Thymus (tissue), 11 donors: ENCODE results near the gene KCTD6. TPM values are rescaled to one million over a fixed set of nuclear protein-coding genes. Genes with fewer than 3 reads are reported as not detected.
"Not testable (repeated sequence)": the region's sequence is repeated elsewhere in the genome, so short reads cannot be mapped to it uniquely, and the experiment has no call there.

Experiments
- DNase-seq, 9 donors: peaks; one replicate each; pipeline ENCODE4 v3.0.0-alpha.2; 2013; ENCODE audit warnings: low spot score in 9 of 9, low read depth in 6 of 9, missing footprints in 1 of 9
- H3K27ac ChIP-seq, 2 donors: one replicate each; pipeline ENCODE4 v1.5.1; 2013; ENCODE audit warnings: control low read depth in 1 of 2, low read depth in 1 of 2, low read length in 1 of 2, mild to moderate bottlenecking in 1 of 2, moderate library complexity in 1 of 2
- H3K27me3 ChIP-seq, 2 donors: one replicate each; pipeline ENCODE4 v1.5.1; 2013; ENCODE audit warnings: low read length in 1 of 2; ENCODE audit not compliant: control insufficient read depth in 2 of 2, insufficient read depth in 1 of 2
- H3K36me3 ChIP-seq, 2 donors: one replicate each; pipeline ENCODE4 v1.5.1; 2013; ENCODE audit warnings: low read length in 1 of 2, mild to moderate bottlenecking in 1 of 2, moderate library complexity in 1 of 2; ENCODE audit not compliant: control insufficient read depth in 2 of 2, insufficient read depth in 2 of 2
- H3K4me1 ChIP-seq, 2 donors: one replicate each; pipeline ENCODE4 v1.5.1; 2013; ENCODE audit warnings: low read length in 2 of 2; ENCODE audit not compliant: control insufficient read depth in 2 of 2, insufficient read depth in 2 of 2
- H3K4me3 ChIP-seq, 2 donors: one replicate each; pipeline ENCODE4 v1.5.1; 2013; ENCODE audit warnings: low read length in 2 of 2, control low read depth in 1 of 2, mild to moderate bottlenecking in 1 of 2
- H3K9me3 ChIP-seq, 2 donors: one replicate each; pipeline ENCODE4 v1.5.1; 2013; ENCODE audit warnings: low read length in 1 of 2, mild to moderate bottlenecking in 1 of 2; ENCODE audit not compliant: control insufficient read depth in 2 of 2, insufficient read depth in 1 of 2
- WGBS: extraction: QIAGEN DNeasy Blood & Tissue Kit; methylation state at CpG from one replicate; pipeline ENCODE4 v1.1.7; 2013; 5-methylcytosine and 5-hydroxymethylcytosine counted together
- polyA plus RNA-seq: library from polyadenylated mRNA; stranded (reverse); fragments of 200-250 nt; gene quantifications from one replicate; pipeline ENCODE4 v1.2.3, GENCODE V29; 2013
- total RNA-seq: library from RNA; stranded (reverse); fragments of 120-200 nt; gene quantifications from one replicate; pipeline ENCODE4 v1.2.4, GENCODE V29; 2013
- donor health status: healthy.

The KCTD6 gene
- total and polyA plus RNA-seq, 2 donors, result 8.6 to 27.7 TPM

GRCh38 chr3:58519668-58520402, 27.9 kb downstream of the KCTD6 start:
- Histone ChIP-seq H3K27ac (no peak overlapping the region), H3K9me3 (no peaks in the 10 kb centered on the region), H3K4me1 (no peaks in the 10 kb centered on the region), H3K4me3 (no peak overlapping the region), H3K27me3 (no peaks in the 10 kb centered on the region), H3K36me3 (no peaks in the 10 kb centered on the region)
- no peak for DNase-seq
- 98% methylated on average over 6 of the region's 6 CpGs for WGBS

- no peak overlapping the region for H3K4me3 ChIP-seq
- WGBS, result 85% methylated on average over 8 of the region's 8 CpGs
These were observed 28.8 kb downstream of the KCTD6 start for GRCh38 chr3:58520403-58521335.

DNA sequence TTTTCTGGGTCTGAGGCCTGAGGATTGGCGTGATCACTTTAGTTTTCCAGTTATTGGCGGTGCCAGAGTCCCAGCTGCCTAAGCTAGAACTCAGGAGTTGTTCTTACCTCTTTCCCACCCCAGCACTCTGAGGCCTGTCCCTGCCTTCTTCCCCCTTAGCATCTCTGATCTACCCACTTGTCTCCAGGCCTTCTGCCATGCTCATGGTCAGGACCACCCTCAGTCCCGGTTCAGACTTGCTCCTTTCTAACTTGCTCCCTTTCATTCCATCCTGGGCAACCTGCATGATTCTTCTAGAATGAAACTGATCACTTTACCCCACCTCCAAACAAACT, 29.4 kb downstream of the KCTD6 start:
- no peak overlapping the region for H3K4me3 ChIP-seq
- no peaks in the 10 kb centered on the region for H3K9me3 ChIP-seq
- no peaks in the 10 kb centered on the region for H3K27me3 ChIP-seq
- no peaks in the 10 kb centered on the region for H3K4me1 ChIP-seq
- DNase-seq, result no peak
- WGBS, result 95% methylated on average over 3 of the region's 3 CpGs
- H3K27ac ChIP-seq, result no peak overlapping the region
- H3K36me3 ChIP-seq, result no peaks in the 10 kb centered on the region

More at GRCh38 chr3:58520403-58521335, 28.8 kb downstream of the KCTD6 start:
- no peaks in the 10 kb centered on the region for H3K36me3 ChIP-seq
- no peaks in the 10 kb centered on the region for H3K9me3 ChIP-seq
- no peak overlapping the region for H3K27ac ChIP-seq
- H3K27me3 ChIP-seq, result no peaks in the 10 kb centered on the region
- DNase-seq, result no peak
- no peaks in the 10 kb centered on the region for H3K4me1 ChIP-seq

GRCh38 chr3:58521917-58522631, 30.2 kb downstream of the KCTD6 start:
- Histone ChIP-seq H3K27me3 (no peaks in the 10 kb centered on the region), H3K27ac (no peak overlapping the region), H3K4me3 (no peak overlapping the region), H3K4me1 (no peaks in the 10 kb centered on the region), H3K36me3 (no peaks in the 10 kb centered on the region), H3K9me3 (no peaks in the 10 kb centered on the region)
- DNase-seq, result no peak
- WGBS, result 96% methylated on average over 10 of the region's 10 CpGs

DNA sequence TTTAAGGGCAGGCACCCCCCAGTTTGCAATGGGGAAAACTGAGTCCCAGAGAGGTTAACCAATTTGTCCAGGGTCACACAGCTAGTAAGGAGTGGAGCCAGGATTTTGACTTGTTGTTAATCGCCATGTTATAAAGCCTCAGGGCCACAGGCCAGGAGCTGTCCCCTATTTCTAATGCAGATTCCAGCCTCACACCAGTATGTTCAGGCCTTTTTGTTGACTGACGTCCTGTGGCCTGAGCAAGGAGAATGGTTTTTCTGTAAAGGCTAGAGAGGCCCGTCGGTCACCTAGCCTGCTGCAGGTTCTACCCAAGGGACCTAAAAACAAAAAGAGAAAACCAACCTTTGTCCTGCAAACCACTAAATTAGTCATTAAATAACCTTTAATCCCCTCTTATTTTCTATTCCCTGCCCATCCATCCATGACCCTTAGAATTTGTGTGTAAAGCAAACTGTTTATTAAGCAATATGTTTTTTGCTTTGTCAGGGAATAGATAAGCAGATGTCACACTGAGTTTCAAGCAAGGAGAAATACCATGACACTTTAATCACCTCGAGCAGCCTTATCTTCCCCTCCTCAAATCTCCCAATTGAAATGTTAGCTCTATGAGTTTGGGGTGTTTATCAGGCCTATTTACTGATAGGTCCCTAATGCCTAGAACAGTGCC, 31.0 kb downstream of the KCTD6 start:
- Histone ChIP-seq H3K27ac (no peak overlapping the region), H3K36me3 (no peaks in the 10 kb centered on the region)

DNA sequence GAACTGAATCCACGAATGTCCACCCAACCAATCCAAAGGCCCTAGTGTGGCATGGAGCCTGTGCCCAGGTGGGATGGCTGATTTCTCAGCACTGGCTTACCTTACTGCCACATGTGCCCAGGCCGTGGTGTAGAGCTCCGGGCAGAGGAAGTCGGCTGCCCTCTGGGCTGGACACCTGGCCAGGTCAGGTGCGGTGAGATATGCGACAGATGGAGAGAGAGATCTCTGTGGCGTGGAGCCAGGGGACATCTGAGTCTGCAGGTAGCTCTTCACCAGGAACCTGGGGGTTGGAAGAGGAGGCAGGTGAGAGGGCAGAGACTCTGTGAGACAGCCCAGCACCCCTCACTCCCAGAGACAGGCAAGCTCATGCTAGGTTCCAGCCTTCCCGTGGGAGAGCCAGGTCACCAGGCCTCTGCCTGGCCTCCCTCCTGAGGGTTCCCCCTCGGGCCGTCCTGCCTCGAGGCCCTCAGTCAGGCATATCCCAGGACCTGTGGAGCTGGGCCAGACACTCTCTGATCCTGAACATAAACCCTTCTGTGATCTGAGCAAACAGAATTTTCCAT, 32.5 kb downstream of the KCTD6 start:
- no peak overlapping the region for H3K27ac ChIP-seq
- H3K36me3 ChIP-seq, result no peaks in the 10 kb centered on the region
- WGBS, result 97% methylated on average over 11 of the region's 11 CpGs
- no peaks in the 10 kb centered on the region for H3K4me1 ChIP-seq
- H3K27me3 ChIP-seq, result no peaks in the 10 kb centered on the region
- no peaks in the 10 kb centered on the region for H3K9me3 ChIP-seq
- DNase-seq, result no peak
- H3K4me3 ChIP-seq, result no peak overlapping the region

More for the DNA sequence above, 31.0 kb downstream of the KCTD6 start:
- no peak overlapping the region for H3K4me3 ChIP-seq
- no peaks in the 10 kb centered on the region for H3K4me1 ChIP-seq
- no peaks in the 10 kb centered on the region for H3K27me3 ChIP-seq
- no peaks in the 10 kb centered on the region for H3K9me3 ChIP-seq
- 96% methylated on average over 5 of the region's 5 CpGs for WGBS
- no peak for DNase-seq

GRCh38 chr3:58526515-58526957, 34.6 kb downstream of the KCTD6 start:
- DNase-seq, result no peak
- H3K27ac ChIP-seq, result no peak overlapping the region
- H3K36me3 ChIP-seq, result no peaks in the 10 kb centered on the region
- H3K9me3 ChIP-seq, result no peaks in the 10 kb centered on the region
- no peak overlapping the region for H3K4me3 ChIP-seq
- H3K27me3 ChIP-seq, result no peaks in the 10 kb centered on the region
- WGBS, result 96% methylated on average over 7 of the region's 7 CpGs
- H3K4me1 ChIP-seq, result no peaks in the 10 kb centered on the region

GRCh38 chr3:58527440-58527839, 35.5 kb downstream of the KCTD6 start:
- H3K27ac ChIP-seq, H3K27me3 ChIP-seq, H3K4me3 ChIP-seq, H3K36me3 ChIP-seq, H3K4me1 ChIP-seq, DNase-seq, H3K9me3 ChIP-seq: not testable (repeated sequence)
- 93% methylated on average over 3 of the region's 3 CpGs for WGBS
